DND-41 (cell line): ENCODE data around the gene EED.

Experiments
- CTCF ChIP-seq: IDR thresholded peaks from 2 replicates; pipeline ENCODE4 v1.5.1; 2012; ENCODE audit warnings: borderline replicate concordance, low read length, moderate library complexity, mild to moderate bottlenecking; ENCODE audit not compliant: poor library complexity, severe bottlenecking; ENCODE audit errors: extremely low read depth
- EZH2 ChIP-seq: IDR thresholded peaks from 3 replicates; pipeline ENCODE4 v1.6.1; 2012; ENCODE audit warnings: borderline replicate concordance, low read depth, mild to moderate bottlenecking, moderate library complexity, low read length, inconsistent platforms; ENCODE audit not compliant: severe bottlenecking

DNA sequence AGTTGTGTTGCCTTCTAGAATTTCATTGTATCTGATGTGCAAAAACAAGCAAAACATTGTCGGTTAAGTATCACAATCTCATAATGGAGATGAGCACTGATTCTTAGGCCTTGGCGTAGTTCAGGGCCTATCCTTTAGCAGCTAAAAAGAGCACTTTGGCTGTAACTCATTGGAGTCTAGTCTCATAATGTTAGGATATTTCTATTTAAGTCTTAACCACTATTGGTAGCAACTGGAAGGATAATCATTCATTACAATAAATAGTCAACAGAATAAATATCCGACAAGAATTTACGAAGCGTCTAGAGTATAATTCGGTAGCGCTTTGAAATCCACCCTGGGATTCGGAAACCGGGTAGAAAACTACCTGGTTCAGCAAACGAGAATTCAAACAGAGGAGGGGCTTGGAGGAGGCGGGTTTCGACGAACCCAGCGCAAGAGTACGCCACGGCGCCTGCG, 461 bp upstream of the EED start:
- TF ChIP-seq CTCF (no peak), EZH2 (no peak)
